HG02981 (cell line): ENCODE measurements around the gene EMC6.

Experiments
- ATAC-seq: cut with Tn5 transposase; IDR thresholded peaks from one replicate; pipeline ENCODE4 v1.9.1; 2021; ENCODE audit warnings: mild to moderate bottlenecking, moderate library complexity; ENCODE audit not compliant: unreplicated experiment

Gene EMC6

GRCh38 chr17:3668279-3669084 lies at the start of gene EMC6, which contains the start of gene TAX1BP3:
Gene EMC6 (plus strand): TSS chr17:3668812. CDS start chr17:3669147, 335 bp downstream.
Gene TAX1BP3 (minus strand): TSS chr17:3668578. CDS start chr17:3668526, 52 bp downstream.
- peak; percentile 89 for ATAC-seq

- ATAC-seq = no peak
Measured at GRCh38 chr17:3621146-3621720, 47.4 kb upstream of the EMC6 start.

GRCh38 chr17:3622977-3623594 lies 45.5 kb upstream of the EMC6 start:
- no peak for ATAC-seq

- no peak for ATAC-seq
Measured at GRCh38 chr17:3626831-3627768, 41.5 kb upstream of the EMC6 start.

GRCh38 chr17:3627769-3628167 lies 40.8 kb upstream of the EMC6 start:
- ATAC-seq = no peak

- ATAC-seq = no peak
Measured at GRCh38 chr17:3630781-3631180, 37.8 kb upstream of the EMC6 start.

- no peak for ATAC-seq
Measured at GRCh38 chr17:3632287-3632686, 36.3 kb upstream of the EMC6 start.

GRCh38 chr17:3635474-3636153 lies 33.0 kb upstream of the EMC6 start:
- ATAC-seq = peak; percentile 25

- peak; percentile 94 for ATAC-seq
Measured at GRCh38 chr17:3636154-3636907, 32.3 kb upstream of the EMC6 start, which contains the start of the genes CTNS and SHPK. Gene CTNS (plus strand): TSS chr17:3636760. CDS start chr17:3640207, 3,447 bp downstream. Gene SHPK (minus strand): TSS chr17:3636250. CDS start chr17:3636219, 31 bp downstream.

GRCh38 chr17:3636908-3637373 lies 31.7 kb upstream of the EMC6 start:
- ATAC-seq = peak; percentile 2

- ATAC-seq = no peak
Measured at GRCh38 chr17:3639981-3640596, 28.5 kb upstream of the EMC6 start.

GRCh38 chr17:3641014-3641413 lies 27.6 kb upstream of the EMC6 start:
- ATAC-seq = no peak

GRCh38 chr17:3641717-3642486 lies 26.7 kb upstream of the EMC6 start:
- ATAC-seq = no peak

GRCh38 chr17:3643889-3644349 lies 24.7 kb upstream of the EMC6 start:
- ATAC-seq = no peak

- ATAC-seq = no peak
Measured at GRCh38 chr17:3645310-3645709, 23.3 kb upstream of the EMC6 start.

- no peak for ATAC-seq
Measured at GRCh38 chr17:3647251-3647650, 21.4 kb upstream of the EMC6 start.

- ATAC-seq = no peak
Measured at GRCh38 chr17:3647769-3648555, 20.6 kb upstream of the EMC6 start.
